ENCODE results near the gene TMEM52.

The TMEM52 gene

DNA sequence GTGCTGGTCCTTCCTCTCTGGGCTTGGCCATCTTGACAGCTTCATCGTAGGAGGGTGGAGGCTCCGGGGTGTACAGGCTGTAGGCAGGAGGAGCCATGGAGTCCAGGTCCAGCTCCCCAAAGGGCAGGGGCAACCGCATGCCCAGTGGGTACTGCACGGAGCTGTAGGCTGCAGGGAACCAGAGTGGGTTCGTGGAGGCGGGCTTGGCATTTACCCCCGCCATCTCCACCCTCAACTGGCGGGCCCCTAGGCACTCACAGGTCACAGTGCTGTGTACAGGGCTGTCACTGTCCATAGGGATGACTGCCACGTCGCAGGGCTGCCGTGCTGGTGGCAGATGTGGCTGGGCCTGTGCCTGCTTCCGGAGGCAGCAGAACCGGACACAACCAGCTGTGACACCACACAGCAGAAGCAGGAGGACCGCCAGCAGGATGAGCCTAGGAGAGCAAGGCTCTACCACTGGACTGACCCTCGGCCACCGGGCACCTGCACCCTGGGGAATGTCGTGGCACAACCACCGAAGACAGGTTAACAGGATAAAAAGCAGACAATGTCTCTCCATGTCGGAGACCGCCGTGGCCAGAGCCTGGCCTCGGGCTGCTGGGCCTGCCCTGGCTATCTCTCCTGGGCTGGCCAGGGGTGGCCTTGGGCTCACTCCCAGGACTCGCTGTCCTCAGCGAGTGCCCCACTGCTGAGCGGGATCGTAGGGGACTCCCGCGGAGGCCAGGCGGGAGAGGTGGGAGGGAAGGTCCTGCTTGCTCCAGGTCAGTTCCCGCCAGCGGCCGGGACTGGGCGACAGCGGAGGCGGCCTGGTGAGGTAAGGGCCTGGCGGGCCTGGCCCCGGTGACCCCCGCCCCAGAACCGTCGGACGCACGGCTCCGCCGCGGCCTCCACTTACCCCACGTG lies 831 bp downstream of the TMEM52 start:
- peak overlapping the region; percentile 37 for H3K4me3 ChIP-seq (ENCODE audit: low read length)
- DNase-seq (ENCODE audit: low read depth) = no peak
- TF ChIP-seq, protein P1, sequence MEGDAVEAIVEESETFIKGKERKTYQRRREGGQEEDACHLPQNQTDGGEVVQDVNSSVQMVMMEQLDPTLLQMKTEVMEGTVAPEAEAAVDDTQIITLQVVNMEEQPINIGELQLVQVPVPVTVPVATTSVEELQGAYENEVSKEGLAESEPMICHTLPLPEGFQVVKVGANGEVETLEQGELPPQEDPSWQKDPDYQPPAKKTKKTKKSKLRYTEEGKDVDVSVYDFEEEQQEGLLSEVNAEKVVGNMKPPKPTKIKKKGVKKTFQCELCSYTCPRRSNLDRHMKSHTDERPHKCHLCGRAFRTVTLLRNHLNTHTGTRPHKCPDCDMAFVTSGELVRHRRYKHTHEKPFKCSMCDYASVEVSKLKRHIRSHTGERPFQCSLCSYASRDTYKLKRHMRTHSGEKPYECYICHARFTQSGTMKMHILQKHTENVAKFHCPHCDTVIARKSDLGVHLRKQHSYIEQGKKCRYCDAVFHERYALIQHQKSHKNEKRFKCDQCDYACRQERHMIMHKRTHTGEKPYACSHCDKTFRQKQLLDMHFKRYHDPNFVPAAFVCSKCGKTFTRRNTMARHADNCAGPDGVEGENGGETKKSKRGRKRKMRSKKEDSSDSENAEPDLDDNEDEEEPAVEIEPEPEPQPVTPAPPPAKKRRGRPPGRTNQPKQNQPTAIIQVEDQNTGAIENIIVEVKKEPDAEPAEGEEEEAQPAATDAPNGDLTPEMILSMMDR (conservative IDR thresholded peaks at IDR 0.05; ENCODE audit: low read depth, low read length) = no peak

DNA sequence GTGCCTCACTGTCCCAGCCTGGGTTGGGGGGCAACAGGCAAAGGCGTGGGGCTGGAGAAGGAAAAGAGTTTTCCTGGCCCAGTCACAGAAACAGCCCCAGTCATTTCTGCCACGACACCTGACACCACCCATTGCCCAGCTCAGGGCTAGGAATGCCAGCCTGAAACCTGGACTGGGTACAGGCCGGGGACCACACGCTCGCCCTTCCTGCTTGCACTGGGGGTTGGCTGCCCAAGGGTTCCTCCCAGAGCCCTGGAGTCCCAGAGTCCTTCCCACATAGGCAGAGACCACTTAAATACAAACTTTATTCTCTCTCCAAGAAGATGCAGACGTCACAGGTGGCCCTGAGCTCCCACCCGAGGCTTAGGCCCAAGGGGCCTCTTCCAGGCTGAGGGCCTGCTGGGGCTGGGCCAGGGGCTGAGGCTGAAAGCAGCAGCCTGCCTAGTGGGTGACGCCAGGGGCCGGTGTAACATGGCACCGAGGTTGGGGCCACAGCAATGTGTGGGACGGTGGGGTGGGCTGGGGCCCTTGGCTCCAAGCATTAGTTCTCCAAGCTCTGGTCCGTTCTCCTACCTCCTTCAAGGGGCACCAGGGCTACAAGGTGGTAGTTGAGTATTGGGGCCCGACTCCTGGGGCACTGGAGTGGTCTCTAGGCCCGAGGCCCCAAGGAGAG lies 1.6 kb downstream of the TMEM52 start:
- no peak for DNase-seq (ENCODE audit: low read depth)
- H3K4me3 ChIP-seq (ENCODE audit: low read length) = no peak overlapping the region
- TF ChIP-seq, protein P1 (conservative IDR thresholded peaks at IDR 0.05; ENCODE audit: low read depth, low read length) = no peak

GRCh38 chr1:1916851-1917251 lies 2.2 kb downstream of the TMEM52 start:
- DNase-seq (ENCODE audit: low read depth) = no peak
- H3K4me3 ChIP-seq (ENCODE audit: low read length) = no peak overlapping the region
- TF ChIP-seq, protein P1 (conservative IDR thresholded peaks at IDR 0.05; ENCODE audit: low read depth, low read length) = no peak

- H3K4me3 ChIP-seq (ENCODE audit: low read length) = no peak overlapping the region
- DNase-seq (ENCODE audit: low read depth) = no peak
- TF ChIP-seq, protein P1 (conservative IDR thresholded peaks at IDR 0.05; ENCODE audit: low read depth, low read length) = no peak
Observed at GRCh38 chr1:1915911-1916840, 2.9 kb downstream of the TMEM52 start.

GRCh38 chr1:1914971-1915692 lies 3.9 kb downstream of the TMEM52 start, which contains the start of gene CALML6:
Gene CALML6, plus strand, starts transcription at chr1:1915260. Its CDS starts 21 bp downstream, at chr1:1915281.
- TF ChIP-seq, protein P1 (conservative IDR thresholded peaks at IDR 0.05; ENCODE audit: low read depth, low read length) = no peak
- H3K4me3 ChIP-seq (ENCODE audit: low read length) = no peak within 1 kb of the TSS
- no peak for DNase-seq (ENCODE audit: low read depth)

Measured in retinal pigment epithelial cell (primary cell).